Mononuclear cell (primary cell): ENCODE data around the gene RPS6KA5. TPM values are rescaled to one million over a fixed set of nuclear protein-coding genes. Genes with fewer than 3 reads are reported as not detected.

Source experiments
- H3K27me3 ChIP-seq: 2 replicates; pipeline ENCODE4 v1.6.0; 2011; ENCODE audit warnings: low read length, control low read depth; ENCODE audit not compliant: insufficient read depth
- H3K4me1 ChIP-seq: 2 replicates; pipeline ENCODE4 v1.5.1; 2011; ENCODE audit warnings: mild to moderate bottlenecking, low read length, control low read depth; ENCODE audit not compliant: insufficient read depth
- H3K4me3 ChIP-seq: 2 replicates; pipeline ENCODE4 v1.5.1; 2011; ENCODE audit warnings: mild to moderate bottlenecking, low read length, moderate library complexity
- H3K9me3 ChIP-seq: 2 replicates; pipeline ENCODE4 v1.5.1; 2011; ENCODE audit warnings: low read depth, mild to moderate bottlenecking, control low read depth, low read length
- total RNA-seq: library from RNA; depleted of rRNA; stranded (reverse); fragments of >200 nt; gene quantifications from one replicate; pipeline ENCODE4 v1.2.3, GENCODE V29; 2012

RPS6KA5 gene
- total RNA-seq, 1 donor, result 12.5 TPM

- Histone ChIP-seq H3K4me3 (no peak overlapping the region), H3K4me1 (no peaks in the 10 kb centered on the region), H3K9me3 (no peaks in the 10 kb centered on the region), H3K27me3 (no peaks in the 10 kb centered on the region)
Observed at GRCh38 chr14:90924621-90925340, 135.7 kb downstream of the RPS6KA5 start.

- H3K27me3 ChIP-seq, result no peaks in the 10 kb centered on the region
- no peaks in the 10 kb centered on the region for H3K9me3 ChIP-seq
- no peaks in the 10 kb centered on the region for H3K4me1 ChIP-seq
- no peak overlapping the region for H3K4me3 ChIP-seq
Observed at GRCh38 chr14:90922141-90922540, 138.3 kb downstream of the RPS6KA5 start.

GRCh38 chr14:90911121-90911520 lies 149.3 kb downstream of the RPS6KA5 start:
- H3K4me3 ChIP-seq, result no peak overlapping the region
- H3K4me1 ChIP-seq, result no peaks in the 10 kb centered on the region
- H3K27me3 ChIP-seq, result no peaks in the 10 kb centered on the region
- no peaks in the 10 kb centered on the region for H3K9me3 ChIP-seq

- Histone ChIP-seq H3K4me3 (no peak overlapping the region), H3K4me1 (no peaks in the 10 kb centered on the region), H3K27me3 (no peaks in the 10 kb centered on the region), H3K9me3 (no peaks in the 10 kb centered on the region)
Observed at GRCh38 chr14:90907178-90907577, 153.3 kb downstream of the RPS6KA5 start.

- Histone ChIP-seq H3K4me3 (no peak overlapping the region), H3K4me1 (no peaks in the 10 kb centered on the region), H3K27me3 (no peaks in the 10 kb centered on the region), H3K9me3 (no peaks in the 10 kb centered on the region)
Observed at GRCh38 chr14:90905531-90905930, 154.9 kb downstream of the RPS6KA5 start.

- H3K27me3 ChIP-seq, result no peaks in the 10 kb centered on the region
- H3K9me3 ChIP-seq, result no peaks in the 10 kb centered on the region
- no peak overlapping the region for H3K4me3 ChIP-seq
- no peaks in the 10 kb centered on the region for H3K4me1 ChIP-seq
Observed at GRCh38 chr14:90903101-90903500, 157.3 kb downstream of the RPS6KA5 start.

GRCh38 chr14:90900476-90901083 lies 159.9 kb downstream of the RPS6KA5 start:
- Histone ChIP-seq H3K9me3 (no peaks in the 10 kb centered on the region), H3K27me3 (no peaks in the 10 kb centered on the region), H3K4me3 (no peak overlapping the region), H3K4me1 (no peaks in the 10 kb centered on the region)

- H3K27me3 ChIP-seq, result no peaks in the 10 kb centered on the region
- no peaks in the 10 kb centered on the region for H3K9me3 ChIP-seq
- H3K4me3 ChIP-seq, result no peak overlapping the region
- H3K4me1 ChIP-seq, result no peaks in the 10 kb centered on the region
Observed at GRCh38 chr14:90897022-90897421, 163.4 kb downstream of the RPS6KA5 start.

- Histone ChIP-seq H3K4me3 (no peak overlapping the region), H3K4me1 (no peaks in the 10 kb centered on the region), H3K9me3 (no peaks in the 10 kb centered on the region), H3K27me3 (no peaks in the 10 kb centered on the region)
Observed at GRCh38 chr14:90894241-90894640, 166.2 kb downstream of the RPS6KA5 start.

GRCh38 chr14:90893510-90893909 lies 166.9 kb downstream of the RPS6KA5 start:
- H3K4me3 ChIP-seq, result no peak overlapping the region
- no peaks in the 10 kb centered on the region for H3K27me3 ChIP-seq
- H3K9me3 ChIP-seq, result no peaks in the 10 kb centered on the region
- H3K4me1 ChIP-seq, result no peaks in the 10 kb centered on the region

GRCh38 chr14:90892970-90893369 lies 167.5 kb downstream of the RPS6KA5 start:
- Histone ChIP-seq H3K4me3 (no peak overlapping the region), H3K9me3 (no peaks in the 10 kb centered on the region), H3K27me3 (no peaks in the 10 kb centered on the region), H3K4me1 (no peaks in the 10 kb centered on the region)

- H3K4me3 ChIP-seq, result no peak overlapping the region
- no peaks in the 10 kb centered on the region for H3K9me3 ChIP-seq
- H3K4me1 ChIP-seq, result no peaks in the 10 kb centered on the region
- H3K27me3 ChIP-seq, result no peaks in the 10 kb centered on the region
Observed at GRCh38 chr14:90891326-90891725, 169.1 kb downstream of the RPS6KA5 start.

- Histone ChIP-seq H3K4me3 (no peak overlapping the region), H3K27me3 (no peaks in the 10 kb centered on the region), H3K9me3 (no peaks in the 10 kb centered on the region), H3K4me1 (no peaks in the 10 kb centered on the region)
Observed at GRCh38 chr14:90890322-90891020, 170.0 kb downstream of the RPS6KA5 start.

- H3K4me3 ChIP-seq, result no peak overlapping the region
- peaks cover 7% of the 10 kb centered on the region for H3K9me3 ChIP-seq
- H3K27me3 ChIP-seq, result no peaks in the 10 kb centered on the region
- H3K4me1 ChIP-seq, result no peaks in the 10 kb centered on the region
Observed at GRCh38 chr14:90886297-90886815, 174.1 kb downstream of the RPS6KA5 start.

GRCh38 chr14:90883782-90884181 lies 176.7 kb downstream of the RPS6KA5 start:
- H3K9me3 ChIP-seq, result peaks cover 7% of the 10 kb centered on the region
- no peaks in the 10 kb centered on the region for H3K4me1 ChIP-seq
- no peak overlapping the region for H3K4me3 ChIP-seq
- no peaks in the 10 kb centered on the region for H3K27me3 ChIP-seq
